ENCODE measurements around the gene LPIN2. TPM values are rescaled to one million over a fixed set of nuclear protein-coding genes. Genes with fewer than 3 reads are reported as not detected.
A peak's percentile ranks its signal among the peaks of the same experiment; 100 is the strongest.

The LPIN2 gene
- total and polyA plus RNA-seq, 2 of the 13 experiments (the other 11 are each of a cell fraction or from before 2014, with no cell fraction given) = 46.0 to 119 TPM

- TF ChIP-seq TFDP1 (CRISPR knock-in tag; IDR thresholded peaks at IDR 0.05; ENCODE audit: borderline replicate concordance) (no peak), ZNF496 (CRISPR knock-in tag; IDR thresholded peaks at IDR 0.05; ENCODE audit: insufficient replicate concordance) (no peak), TRIM24 (CRISPR knock-in tag; IDR thresholded peaks at IDR 0.05) (0 out of 2 replicates have a peak, but pooled peaks have one; percentile 3), MIER3 (CRISPR knock-in tag; IDR thresholded peaks at IDR 0.05; ENCODE audit: borderline replicate concordance) (peak; percentile 4; the same call in 1 of the 2 replicates), SKIL (CRISPR knock-in tag; IDR thresholded peaks at IDR 0.05; ENCODE audit: borderline replicate concordance) (no peak), SP1 (IDR thresholded peaks at IDR 0.05) (no peak), SP1 (CRISPR knock-in tag; IDR thresholded peaks at IDR 0.05) (0 out of 2 replicates have a peak, but pooled peaks have one; percentile 6), PAXIP1 (CRISPR knock-in tag; conservative IDR thresholded peaks at IDR 0.05) (0 out of 2 replicates have a peak, but pooled peaks have one; percentile 3), ZFP82 (CRISPR knock-in tag; IDR thresholded peaks at IDR 0.05; ENCODE audit: borderline replicate concordance) (no peak), HMGXB4 (CRISPR knock-in tag; IDR thresholded peaks at IDR 0.05; ENCODE audit: borderline replicate concordance in 1 of 2, low read depth in 1 of 2) (no peak), ZNF713 (CRISPR knock-in tag; IDR thresholded peaks at IDR 0.05) (no peak), DR1 (CRISPR knock-in tag; IDR thresholded peaks at IDR 0.05) (no peak), ZMYM2 (CRISPR knock-in tag; IDR thresholded peaks at IDR 0.05) (0 out of 2 replicates have a peak, but pooled peaks have one; percentile 3), RORA (CRISPR knock-in tag; IDR thresholded peaks at IDR 0.05) (0 out of 2 replicates have a peak, but pooled peaks have one; percentile 10), ATRX (CRISPR knock-in tag; IDR thresholded peaks at IDR 0.05; ENCODE audit: borderline replicate concordance) (no peak), GFI1 (CRISPR knock-in tag; IDR thresholded peaks at IDR 0.05; ENCODE audit: borderline replicate concordance) (0 out of 2 replicates have a peak, but pooled peaks have one; percentile 1), IKZF5 (CRISPR knock-in tag; IDR thresholded peaks at IDR 0.05) (no peak), FOXC1 (CRISPR knock-in tag; IDR thresholded peaks at IDR 0.05; ENCODE audit: borderline replicate concordance) (no peak), ZNF614 (CRISPR knock-in tag; IDR thresholded peaks at IDR 0.05; ENCODE audit: borderline replicate concordance) (no peak)
Observed at GRCh38 chr18:3052411-3052758, 39.4 kb upstream of the LPIN2 start (continued).

All from HepG2 (cell line).